GM12872 (cell line): ENCODE data around the gene NPAS3.

ENCODE experiments used
- CTCF ChIP-seq: IDR thresholded peaks from 3 replicates; pipeline ENCODE4 v1.5.1; 2011; ENCODE audit warnings: low read depth, mild to moderate bottlenecking, low read length, moderate library complexity; ENCODE audit not compliant: insufficient read depth

Gene NPAS3

DNA sequence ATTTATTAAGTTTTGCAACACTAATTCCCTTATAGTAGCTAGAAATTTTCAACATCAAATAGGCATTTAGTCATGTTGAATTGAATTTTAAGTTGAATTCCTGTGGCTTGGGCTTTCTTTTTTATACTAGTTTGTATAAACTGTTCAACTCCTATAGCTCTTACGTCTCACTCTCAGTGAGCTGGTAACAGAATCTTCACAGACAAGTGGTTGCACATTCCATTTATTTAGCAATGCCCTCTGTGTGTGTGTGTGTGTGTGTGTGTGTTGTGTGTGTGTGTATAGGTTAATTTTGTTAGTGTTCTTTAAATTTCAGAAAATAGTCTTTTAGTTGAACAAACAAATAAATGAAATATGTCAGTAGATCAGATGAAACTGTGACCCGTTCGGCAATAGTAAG lies 425.0 kb downstream of the NPAS3 start:
- TF ChIP-seq CTCF: no peak

DNA sequence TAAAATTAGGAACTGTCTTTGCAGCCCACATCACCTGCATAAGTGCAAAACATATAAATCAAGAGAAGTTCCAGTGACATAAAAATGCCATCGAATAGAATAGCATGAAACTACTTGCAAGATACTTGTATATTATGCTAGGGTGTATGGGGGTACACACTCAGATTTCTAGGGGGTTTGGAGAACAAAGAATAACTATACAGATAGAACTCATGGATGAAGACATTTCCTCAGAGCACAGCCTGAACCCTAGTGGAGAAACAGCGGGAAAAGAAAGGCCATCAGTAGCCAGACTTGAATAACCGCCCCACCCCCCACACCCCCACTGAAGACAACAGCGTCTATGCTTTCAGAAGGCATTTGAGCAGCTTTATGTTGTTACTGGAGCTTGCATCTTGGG lies 425.8 kb downstream of the NPAS3 start:
- no peak for TF ChIP-seq CTCF

- TF ChIP-seq CTCF: no peak
These were observed 430.4 kb downstream of the NPAS3 start for GRCh38 chr14:33369041-33369440.

- TF ChIP-seq CTCF: no peak
These were observed 431.3 kb downstream of the NPAS3 start for GRCh38 chr14:33369972-33370371.

DNA sequence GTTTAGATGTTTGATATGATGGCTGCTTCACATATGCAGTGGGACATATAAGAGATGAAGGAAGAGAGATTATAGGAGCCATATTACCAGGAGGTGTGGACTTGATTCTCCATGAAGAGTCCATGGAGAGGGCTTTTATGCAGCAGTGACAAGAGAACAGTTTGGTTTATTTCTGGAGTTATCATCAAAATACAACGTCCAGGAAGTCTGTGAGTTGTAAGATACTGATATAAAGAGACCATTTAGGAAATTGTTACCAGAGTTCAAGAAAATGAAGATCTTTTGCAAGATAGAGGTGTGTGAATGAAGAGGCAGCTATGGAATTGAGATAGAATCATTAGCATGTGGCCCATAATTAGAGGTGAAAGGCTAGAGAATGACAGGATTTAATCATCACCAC lies 431.7 kb downstream of the NPAS3 start:
- no peak for TF ChIP-seq CTCF

DNA sequence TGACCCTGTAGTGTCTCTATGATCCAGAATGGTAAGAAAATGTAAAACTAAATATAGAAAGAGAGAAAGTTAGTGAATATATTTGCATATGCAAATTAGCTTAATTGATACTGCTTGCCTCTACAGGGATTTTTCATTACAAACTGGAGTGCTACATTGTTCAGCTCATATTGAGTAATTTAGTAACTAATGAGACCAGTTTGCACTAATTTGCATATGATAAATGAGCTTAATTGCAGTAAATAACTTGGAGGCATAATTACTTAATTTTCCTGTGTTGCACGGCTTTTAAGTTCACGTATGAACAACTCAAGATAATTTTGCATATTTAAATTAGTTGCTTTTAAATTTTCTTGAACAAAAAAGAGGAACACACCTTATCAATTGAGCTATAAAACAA lies 436.5 kb downstream of the NPAS3 start:
- TF ChIP-seq CTCF: no peak

DNA sequence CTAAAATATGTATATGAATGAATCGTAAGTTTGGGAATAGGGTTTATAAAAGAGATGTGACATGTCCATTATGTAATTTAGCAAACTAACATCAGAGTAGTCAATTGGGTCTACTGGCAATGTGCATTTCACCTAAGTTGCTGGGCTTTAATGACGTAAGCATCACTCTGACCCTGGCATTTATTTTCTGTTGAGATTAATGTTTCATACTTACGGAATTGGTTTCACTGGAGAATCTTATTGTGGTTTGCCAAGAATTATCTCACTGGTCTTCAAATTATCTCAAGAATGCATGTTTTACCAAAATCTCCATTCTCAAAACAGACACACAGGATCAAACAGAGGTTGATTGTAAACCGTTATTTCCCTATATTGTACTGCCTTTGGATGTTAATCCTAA lies 437.1 kb downstream of the NPAS3 start:
- no peak for TF ChIP-seq CTCF

- TF ChIP-seq CTCF: no peak
These were observed 437.8 kb downstream of the NPAS3 start for GRCh38 chr14:33376510-33376909.
